GM20000 (cell line): ENCODE data around the gene PRIMA1.

Source experiments
- DNase-seq: peaks from one replicate; pipeline ENCODE4 v3.0.0; 2012; ENCODE audit warnings: low spot score
- TF ChIP-seq, protein P1 (sequence below): IDR thresholded peaks from 2 replicates; pipeline ENCODE4 v1.5.1; 2012; ENCODE audit warnings: mild to moderate bottlenecking, control low read depth; ENCODE audit errors: extremely low read depth, missing control alignments

The PRIMA1 gene

DNA sequence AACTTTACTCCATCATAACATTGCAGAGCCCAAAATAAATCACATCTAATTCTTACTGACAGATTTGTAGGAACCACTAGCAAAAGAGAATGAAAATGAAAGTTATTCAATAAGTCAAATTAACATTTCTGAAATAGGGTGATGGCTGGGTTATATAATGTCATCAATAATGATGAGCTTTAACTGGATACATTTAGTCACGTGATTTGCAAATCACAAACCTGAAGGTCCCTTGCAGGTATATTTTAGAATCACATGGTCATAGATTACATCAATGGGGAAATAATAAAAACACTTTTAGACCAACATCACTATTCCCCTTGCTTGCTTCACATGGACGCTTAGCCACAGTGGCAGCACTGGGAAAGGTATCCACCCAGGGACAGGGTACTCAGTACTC lies 86.7 kb downstream of the PRIMA1 start:
- TF ChIP-seq, protein P1, sequence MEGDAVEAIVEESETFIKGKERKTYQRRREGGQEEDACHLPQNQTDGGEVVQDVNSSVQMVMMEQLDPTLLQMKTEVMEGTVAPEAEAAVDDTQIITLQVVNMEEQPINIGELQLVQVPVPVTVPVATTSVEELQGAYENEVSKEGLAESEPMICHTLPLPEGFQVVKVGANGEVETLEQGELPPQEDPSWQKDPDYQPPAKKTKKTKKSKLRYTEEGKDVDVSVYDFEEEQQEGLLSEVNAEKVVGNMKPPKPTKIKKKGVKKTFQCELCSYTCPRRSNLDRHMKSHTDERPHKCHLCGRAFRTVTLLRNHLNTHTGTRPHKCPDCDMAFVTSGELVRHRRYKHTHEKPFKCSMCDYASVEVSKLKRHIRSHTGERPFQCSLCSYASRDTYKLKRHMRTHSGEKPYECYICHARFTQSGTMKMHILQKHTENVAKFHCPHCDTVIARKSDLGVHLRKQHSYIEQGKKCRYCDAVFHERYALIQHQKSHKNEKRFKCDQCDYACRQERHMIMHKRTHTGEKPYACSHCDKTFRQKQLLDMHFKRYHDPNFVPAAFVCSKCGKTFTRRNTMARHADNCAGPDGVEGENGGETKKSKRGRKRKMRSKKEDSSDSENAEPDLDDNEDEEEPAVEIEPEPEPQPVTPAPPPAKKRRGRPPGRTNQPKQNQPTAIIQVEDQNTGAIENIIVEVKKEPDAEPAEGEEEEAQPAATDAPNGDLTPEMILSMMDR: no peak
- no peak for DNase-seq

- TF ChIP-seq, protein P1: no peak
- DNase-seq: no peak
Measured at GRCh38 chr14:93700928-93701327, 87.4 kb downstream of the PRIMA1 start.

GRCh38 chr14:93693914-93694313 lies 94.4 kb downstream of the PRIMA1 start:
- DNase-seq: no peak

GRCh38 chr14:93691042-93691780 lies 97.1 kb downstream of the PRIMA1 start:
- TF ChIP-seq, protein P1: no peak
- no peak for DNase-seq

More at GRCh38 chr14:93693914-93694313, 94.4 kb downstream of the PRIMA1 start:
- TF ChIP-seq, protein P1: no peak

- TF ChIP-seq, protein P1: no peak
- DNase-seq: no peak
Measured at GRCh38 chr14:93690146-93690545, 98.1 kb downstream of the PRIMA1 start.

DNA sequence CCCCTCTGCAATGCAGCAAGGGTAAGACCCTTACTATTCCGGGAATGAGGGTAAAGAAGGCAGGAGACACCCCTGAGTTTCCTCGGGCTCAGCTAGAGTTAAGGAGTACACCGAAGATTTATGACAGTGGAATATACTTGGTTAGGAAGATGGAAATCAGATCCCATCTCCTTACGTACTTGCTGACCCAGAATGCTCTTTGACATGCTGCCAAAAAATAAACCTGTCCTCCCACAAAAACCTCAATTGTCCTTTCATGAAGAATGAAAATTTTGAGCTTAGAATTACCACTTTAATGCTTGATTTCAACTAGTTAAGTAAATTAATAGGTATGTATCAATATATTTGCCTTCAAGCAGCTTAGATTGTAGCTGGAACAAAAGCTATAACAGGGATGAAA lies 99.5 kb downstream of the PRIMA1 start:
- no peak for DNase-seq
- TF ChIP-seq, protein P1: no peak

GRCh38 chr14:93688239-93688666 lies 100.0 kb downstream of the PRIMA1 start:
- DNase-seq: no peak

More at GRCh38 chr14:93688239-93688666, 100.0 kb downstream of the PRIMA1 start:
- TF ChIP-seq, protein P1: no peak
